WI38 (cell line): ENCODE results near the gene SPPL2B.

Experiments
- H3K4me3 ChIP-seq: 2 replicates; pipeline ENCODE4 v1.5.1; 2011; ENCODE audit warnings: low read depth, mild to moderate bottlenecking, control low read depth, low read length
- TF ChIP-seq, protein P1 (sequence below): IDR thresholded peaks from 2 replicates; pipeline ENCODE4 v1.5.1; 2012; ENCODE audit warnings: low read depth, mild to moderate bottlenecking, control low read depth, low read length

SPPL2B gene

DNA sequence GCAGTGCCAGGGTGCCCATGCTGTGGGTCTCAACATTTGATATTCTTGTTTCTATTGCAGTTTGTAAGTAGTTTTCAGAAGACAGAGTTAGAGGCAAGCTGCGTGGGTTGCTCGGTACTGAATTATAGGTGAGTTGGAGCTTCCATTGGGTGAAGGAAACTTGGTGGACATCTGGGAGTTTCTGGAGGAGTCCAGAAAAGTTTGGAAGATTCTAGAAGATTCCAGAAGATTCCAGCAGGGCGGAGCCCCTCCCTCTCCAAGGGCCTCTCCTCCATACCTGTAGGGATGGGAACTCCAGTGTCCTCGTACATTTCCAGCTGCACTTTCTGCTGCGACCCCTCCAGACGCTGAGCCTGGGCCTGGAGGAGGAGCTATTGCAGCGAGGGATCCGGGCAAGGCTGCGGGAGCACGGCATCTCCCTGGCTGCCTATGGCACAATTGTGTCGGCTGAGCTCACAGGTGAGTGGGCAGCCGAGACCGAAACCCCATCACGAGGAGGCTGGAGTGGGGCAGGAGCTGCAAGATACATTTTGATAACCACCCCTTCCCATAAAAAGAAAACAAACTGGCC, 70.3 kb downstream of the SPPL2B start:
- TF ChIP-seq, protein P1, sequence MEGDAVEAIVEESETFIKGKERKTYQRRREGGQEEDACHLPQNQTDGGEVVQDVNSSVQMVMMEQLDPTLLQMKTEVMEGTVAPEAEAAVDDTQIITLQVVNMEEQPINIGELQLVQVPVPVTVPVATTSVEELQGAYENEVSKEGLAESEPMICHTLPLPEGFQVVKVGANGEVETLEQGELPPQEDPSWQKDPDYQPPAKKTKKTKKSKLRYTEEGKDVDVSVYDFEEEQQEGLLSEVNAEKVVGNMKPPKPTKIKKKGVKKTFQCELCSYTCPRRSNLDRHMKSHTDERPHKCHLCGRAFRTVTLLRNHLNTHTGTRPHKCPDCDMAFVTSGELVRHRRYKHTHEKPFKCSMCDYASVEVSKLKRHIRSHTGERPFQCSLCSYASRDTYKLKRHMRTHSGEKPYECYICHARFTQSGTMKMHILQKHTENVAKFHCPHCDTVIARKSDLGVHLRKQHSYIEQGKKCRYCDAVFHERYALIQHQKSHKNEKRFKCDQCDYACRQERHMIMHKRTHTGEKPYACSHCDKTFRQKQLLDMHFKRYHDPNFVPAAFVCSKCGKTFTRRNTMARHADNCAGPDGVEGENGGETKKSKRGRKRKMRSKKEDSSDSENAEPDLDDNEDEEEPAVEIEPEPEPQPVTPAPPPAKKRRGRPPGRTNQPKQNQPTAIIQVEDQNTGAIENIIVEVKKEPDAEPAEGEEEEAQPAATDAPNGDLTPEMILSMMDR = no peak
- H3K4me3 ChIP-seq = no peak overlapping the region

DNA sequence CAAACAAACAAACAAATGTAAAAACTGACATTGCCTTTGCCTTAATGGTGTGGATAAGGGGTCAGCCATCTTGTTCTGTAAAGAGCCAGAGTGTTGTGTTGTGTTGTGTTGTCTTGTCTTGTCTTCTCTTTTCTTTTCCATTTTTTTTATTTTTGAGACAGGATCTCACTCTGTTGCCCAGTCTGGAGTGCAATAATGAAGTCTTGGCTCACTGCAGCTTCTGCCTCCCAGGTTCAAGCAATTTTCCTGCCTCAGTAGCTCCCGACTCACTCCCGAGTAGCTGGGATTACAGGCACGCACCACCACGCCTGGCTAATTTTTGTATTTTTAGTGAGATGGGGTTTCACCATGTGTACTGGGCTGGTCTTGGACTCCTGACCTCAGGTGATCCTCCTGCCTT, 71.1 kb downstream of the SPPL2B start:
- TF ChIP-seq, protein P1 = no peak
- no peak overlapping the region for H3K4me3 ChIP-seq
